ENCODE results near the gene NCAN. TPM values are rescaled to one million over a fixed set of nuclear protein-coding genes. Genes with fewer than 3 reads are reported as not detected.

The NCAN gene
- total RNA-seq, 1 donor from 2014 or later = not detected

DNA sequence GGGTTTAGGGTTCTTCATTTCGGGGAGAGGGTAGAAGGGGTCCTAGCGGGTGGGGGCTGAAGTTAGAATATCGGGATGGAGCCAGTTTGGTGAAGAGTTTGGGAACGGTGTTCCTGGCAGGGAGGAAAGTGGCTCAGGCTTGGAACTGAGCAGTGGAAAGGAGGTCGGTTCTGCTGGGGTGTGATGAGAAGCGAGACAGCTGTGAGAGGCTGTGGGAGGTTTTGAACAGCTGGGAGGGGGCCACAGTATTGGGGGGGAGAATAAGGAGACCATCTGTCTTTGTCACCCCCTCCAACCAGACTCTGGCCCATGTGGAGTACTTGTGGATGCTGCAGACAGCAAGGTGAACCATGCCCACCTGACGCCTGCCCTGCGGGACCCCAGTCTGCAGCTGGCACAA lies 62.4 kb downstream of the NCAN start:
- no peak for DNase-seq (ENCODE audit: low spot score)
- intact Hi-C loops (cut with DNase I) = no loop called here

GRCh38 chr19:19274716-19275565 lies 63.2 kb downstream of the NCAN start:
- DNase-seq (ENCODE audit: low spot score) = no peak
- intact Hi-C loops (cut with DNase I) = no loop called here

DNA sequence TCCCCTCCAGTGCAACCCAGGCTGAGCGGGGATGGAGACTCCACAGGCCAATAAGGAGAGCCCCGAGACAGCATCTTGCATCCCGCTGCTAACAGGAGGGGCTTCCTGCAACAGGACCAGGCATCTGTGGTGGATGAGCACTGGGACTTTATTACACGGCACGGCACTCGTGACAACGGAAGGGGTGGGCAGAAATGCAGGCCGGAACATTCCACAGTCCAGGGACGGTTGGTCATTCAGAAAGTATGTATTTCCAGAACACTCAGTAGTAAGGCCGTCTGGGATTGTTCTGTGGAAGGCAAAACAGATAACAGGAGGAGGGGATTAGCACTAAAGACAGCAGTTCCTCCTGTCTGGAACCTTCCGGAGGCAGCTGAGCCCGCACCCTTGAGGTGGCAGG lies 64.6 kb downstream of the NCAN start:
- intact Hi-C loops (cut with DNase I) = no loop called here
- no peak for DNase-seq (ENCODE audit: low spot score)

DNA sequence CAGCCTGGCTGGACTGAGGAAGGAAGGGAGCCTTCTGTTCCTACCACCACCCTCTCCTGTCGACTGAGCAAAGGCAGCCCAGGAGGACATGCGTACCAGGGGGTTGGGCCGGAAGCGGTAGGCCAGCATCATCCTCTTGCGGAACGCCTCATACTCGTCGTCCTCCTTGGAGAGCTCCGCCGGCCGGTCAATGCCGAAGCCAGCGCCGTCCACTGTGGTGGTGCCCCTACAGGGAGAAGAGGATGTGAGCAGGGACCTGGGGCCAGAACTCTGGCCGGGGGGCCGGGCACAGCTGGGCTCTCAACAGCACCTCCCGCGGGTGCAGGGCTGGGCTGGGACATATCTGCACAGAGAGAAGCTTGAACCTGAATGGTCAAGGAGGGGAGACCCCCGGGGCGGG lies 65.1 kb downstream of the NCAN start:
- no peak for DNase-seq (ENCODE audit: low spot score)
- intact Hi-C loops (cut with DNase I) = no loop called here

GRCh38 chr19:19278315-19278714 lies 66.6 kb downstream of the NCAN start:
- no peak for DNase-seq (ENCODE audit: low spot score)
- intact Hi-C loops (cut with DNase I) = no loop called here

DNA sequence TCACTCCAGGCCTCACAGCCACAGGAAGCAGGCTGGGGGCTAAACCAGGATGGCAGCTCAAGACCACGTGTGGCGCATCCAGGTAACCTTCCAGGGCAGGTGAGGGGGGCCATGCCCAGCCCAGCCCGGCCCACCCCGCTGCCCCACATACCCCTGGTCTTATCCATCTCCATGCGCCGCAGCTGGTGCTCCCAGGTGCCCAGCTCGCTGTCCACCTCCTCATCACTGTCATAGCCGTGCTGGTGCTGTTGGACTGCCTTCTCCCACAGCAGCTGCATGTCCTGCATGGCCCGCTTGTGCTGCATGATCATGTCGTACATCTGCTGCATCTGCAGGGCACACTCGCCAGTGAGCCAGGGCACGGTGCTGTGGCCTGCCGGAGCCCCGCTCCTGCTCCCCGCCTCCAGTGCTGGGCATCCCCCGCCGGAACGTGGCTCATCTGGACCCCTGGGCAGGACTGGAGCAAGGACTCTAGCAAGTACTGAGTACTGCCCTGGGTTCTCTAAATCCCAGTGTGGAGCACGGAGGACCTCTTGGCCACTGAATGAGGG lies 67.4 kb downstream of the NCAN start:
- intact Hi-C loops (cut with DNase I) = no loop called here
- no peak for DNase-seq (ENCODE audit: low spot score)

DNA sequence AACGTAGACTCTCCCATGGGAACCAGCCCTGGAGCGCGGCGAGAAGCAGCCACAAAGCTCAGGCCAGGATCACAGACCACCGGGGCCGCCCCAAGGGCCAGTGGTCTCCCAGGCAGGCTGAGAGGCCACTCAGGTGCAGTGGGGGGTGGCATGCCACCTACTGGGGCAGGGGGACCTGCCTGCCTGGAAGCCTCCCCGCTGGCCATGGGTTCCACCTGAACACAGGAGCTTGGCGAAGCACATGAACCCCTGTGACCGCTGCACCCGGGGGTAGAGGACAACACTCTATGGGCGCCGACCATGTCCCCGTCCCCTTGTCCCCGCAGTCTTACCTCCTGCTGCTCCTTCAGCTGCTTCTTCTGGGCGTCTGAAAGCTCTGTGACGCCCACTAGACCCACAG lies 68.1 kb downstream of the NCAN start:
- intact Hi-C loops (cut with DNase I) = no loop called here
- no peak for DNase-seq (ENCODE audit: low spot score)

GRCh38 chr19:19280561-19280960 lies 68.8 kb downstream of the NCAN start:
- DNase-seq (ENCODE audit: low spot score) = no peak
- intact Hi-C loops (cut with DNase I) = no loop called here

DNA sequence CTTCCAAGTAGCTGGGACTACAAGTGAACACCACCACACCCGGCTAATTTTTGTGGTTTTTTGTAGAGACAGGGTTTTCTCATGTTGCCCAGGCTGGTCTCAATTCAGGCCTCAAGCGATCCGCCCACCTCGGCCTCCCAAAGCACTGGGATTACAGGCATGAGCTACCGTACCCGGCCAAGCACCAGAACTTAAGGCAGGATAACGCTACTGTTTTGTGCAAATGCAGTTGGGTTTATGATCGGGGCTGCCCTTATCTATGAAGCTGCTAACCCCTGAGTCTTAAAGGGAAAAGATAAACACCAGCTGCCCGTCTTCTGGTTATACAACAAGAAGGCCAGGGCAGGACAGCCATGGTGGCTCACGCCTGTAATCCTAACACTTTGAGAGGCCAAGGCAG lies 73.9 kb downstream of the NCAN start:
- intact Hi-C loops (cut with DNase I) = no loop called here
- DNase-seq (ENCODE audit: low spot score) = no peak

- intact Hi-C loops (cut with DNase I) = no loop called here
- no peak for DNase-seq (ENCODE audit: low spot score)
Measured at GRCh38 chr19:19292607-19293006, 80.8 kb downstream of the NCAN start.

- no peak for DNase-seq (ENCODE audit: low spot score)
- intact Hi-C loops (cut with DNase I) = no loop called here
Measured at GRCh38 chr19:19294914-19295313, 83.2 kb downstream of the NCAN start.

GRCh38 chr19:19296953-19297689 lies 85.4 kb downstream of the NCAN start:
- no peak for DNase-seq (ENCODE audit: low spot score)
- intact Hi-C loops (cut with DNase I) = no loop called here

- DNase-seq (ENCODE audit: low spot score) = no peak
- intact Hi-C loops (cut with DNase I) = no loop called here
Measured at GRCh38 chr19:19297759-19298158, 86.0 kb downstream of the NCAN start.

GRCh38 chr19:19300613-19301012 lies 88.9 kb downstream of the NCAN start:
- DNase-seq (ENCODE audit: low spot score) = no peak
- intact Hi-C loops (cut with DNase I) = no loop called here

Other genes with a start within 250 kb of the NCAN start
- gene SUGP2, start 178.4 kb upstream of the NCAN start, total RNA-seq = 60.4 TPM
- gene ARMC6, start 178.4 kb upstream of the NCAN start, total RNA-seq = 15.9 TPM
- gene SLC25A42, start 148.0 kb upstream of the NCAN start, total RNA-seq = 14.9 TPM
- 12.2 TPM for gene TMEM161A, start 73.5 kb upstream of the NCAN start, total RNA-seq
- 0.67 TPM for gene MEF2B, start 41.7 kb upstream of the NCAN start, total RNA-seq
- gene BORCS8, start 19.8 kb upstream of the NCAN start, total RNA-seq = 27.1 TPM
- 29.6 TPM for gene RFXANK, start 19.7 kb upstream of the NCAN start, total RNA-seq
- 6.1 TPM for gene NR2C2AP, start 8.5 kb upstream of the NCAN start, total RNA-seq
- 0.89 TPM for gene TM6SF2, start 61.3 kb downstream of the NCAN start, total RNA-seq
- 41.6 TPM for gene SUGP1, start 108.6 kb downstream of the NCAN start, total RNA-seq
- 46.8 TPM for gene MAU2, start 108.9 kb downstream of the NCAN start, total RNA-seq
- 39.9 TPM for gene GATAD2A, start 193.7 kb downstream of the NCAN start, total RNA-seq

Measured in cardiac septum (tissue), 1 donor.